Spinal cord (tissue), 4 donors: Measurements from ENCODE around the gene ZNF224. TPM values are rescaled to one million over a fixed set of nuclear protein-coding genes. Genes with fewer than 3 reads are reported as not detected.

Experiments
- polyA plus RNA-seq, 2 donors: library from polyadenylated mRNA; unstranded; fragments of 120-200 nt; gene quantifications; one replicate each; pipeline ENCODE4 v1.2.1, GENCODE V29; 2013; ENCODE audit not compliant: insufficient read length in 2 of 2
- small RNA-seq: library from RNA; depleted of rRNA; stranded (forward); fragments of <200 nt; gene quantifications from one replicate; pipeline ENCODE3, GENCODE V24; 2014; ENCODE audit warnings: low replicate concordance
- total RNA-seq, 2 donors: library from RNA; depleted of rRNA in 1 of 2; stranded (reverse); fragments of 120-200 nt in 1 of 2; fragments of >200 nt in 1 of 2; gene quantifications; one replicate each; pipeline versions ENCODE4 v1.2.3 to v1.2.4, GENCODE V29; 2013 to 2014

ZNF224 gene
- total and polyA plus RNA-seq, 4 donors, result 23.9 to 49.9 (median 31.4) TPM

Small RNAs within 50 kb of the gene (small RNA-seq; reads per million reads assigned to genes)
- not detected for gene RNU6-902P

Other genes starting within 250 kb of the ZNF224 start
- 10 to 100 TPM in 1 of 2 donors, 1 to 10 TPM in 1; 8.5 to 11.6 TPM for gene ZNF404, start 210.4 kb upstream of the ZNF224 start, total RNA-seq
- 10 to 100 TPM; 16.1 to 19.3 TPM for gene ZNF404, start 210.4 kb upstream of the ZNF224 start, polyA plus RNA-seq
- gene ZNF45, start 159.1 kb upstream of the ZNF224 start, total RNA-seq, result 10 to 100 TPM; 20.6 to 31.6 TPM
- 10 to 100 TPM; 18.1 to 22.1 TPM for gene ZNF45, start 159.1 kb upstream of the ZNF224 start, polyA plus RNA-seq
- gene ZNF221, start 143.1 kb upstream of the ZNF224 start, total RNA-seq, result 10 to 100 TPM; 18.2 to 18.3 TPM
- 1 to 10 TPM; 6.2 to 8.4 TPM for gene ZNF221, start 143.1 kb upstream of the ZNF224 start, polyA plus RNA-seq
- gene ZNF155, start 110.2 kb upstream of the ZNF224 start, total RNA-seq, result 10 to 100 TPM; 12.3 to 14.5 TPM
- 10 to 100 TPM; 10.2 to 15.0 TPM for gene ZNF155, start 110.2 kb upstream of the ZNF224 start, polyA plus RNA-seq
- 1 to 10 TPM; 6.3 to 7.8 TPM for gene ZNF230, start 91.4 kb upstream of the ZNF224 start, total RNA-seq
- 1 to 10 TPM; 4.9 to 5.3 TPM for gene ZNF230, start 91.4 kb upstream of the ZNF224 start, polyA plus RNA-seq
- gene ZNF222, start 69.0 kb upstream of the ZNF224 start, total RNA-seq, result 1 to 10 TPM; 9.4 to 9.9 TPM
- 1 to 10 TPM; 9.6 to 9.9 TPM for gene ZNF222, start 69.0 kb upstream of the ZNF224 start, polyA plus RNA-seq
- 10 to 100 TPM; 11.1 to 14.4 TPM for gene ZNF223, start 42.3 kb upstream of the ZNF224 start, total RNA-seq
- 10 to 100 TPM in 1 of 2 donors, 1 to 10 TPM in 1; 9.6 to 11.8 TPM for gene ZNF223, start 42.3 kb upstream of the ZNF224 start, polyA plus RNA-seq
- gene ZNF284, start 22.2 kb upstream of the ZNF224 start, total RNA-seq, result 1 to 10 TPM; 6.4 to 6.8 TPM
- 1 to 10 TPM; 4.6 to 6.4 TPM for gene ZNF284, start 22.2 kb upstream of the ZNF224 start, polyA plus RNA-seq
- 10 to 100 TPM; 12.1 to 13.4 TPM for gene ZNF225, start 19.0 kb downstream of the ZNF224 start, total RNA-seq
- 1 to 10 TPM; 6.5 to 8.2 TPM for gene ZNF225, start 19.0 kb downstream of the ZNF224 start, polyA plus RNA-seq
- 10 to 100 TPM; 14.6 to 20.4 TPM for gene ZNF234, start 47.2 kb downstream of the ZNF224 start, total RNA-seq
- gene ZNF234, start 47.2 kb downstream of the ZNF224 start, polyA plus RNA-seq, result 10 to 100 TPM; 12.7 to 15.5 TPM
- 10 to 100 TPM; 35.9 to 43.0 TPM for gene ZNF226, start 70.7 kb downstream of the ZNF224 start, total RNA-seq
- 10 to 100 TPM; 26.5 to 28.6 TPM for gene ZNF226, start 70.7 kb downstream of the ZNF224 start, polyA plus RNA-seq
- gene ZNF227, start 118.2 kb downstream of the ZNF224 start, total RNA-seq, result 10 to 100 TPM; 33.8 to 38.5 TPM
- gene ZNF227, start 118.2 kb downstream of the ZNF224 start, polyA plus RNA-seq, result 10 to 100 TPM; 23.8 to 27.3 TPM
- gene ZNF233, start 165.5 kb downstream of the ZNF224 start, total RNA-seq, result 1 to 10 TPM; 4.9 to 6.9 TPM
- 1 to 10 TPM; 6.4 to 7.3 TPM for gene ZNF233, start 165.5 kb downstream of the ZNF224 start, polyA plus RNA-seq
- 10 to 100 TPM; 14.9 to 16.0 TPM for gene ZNF235, start 210.7 kb downstream of the ZNF224 start, total RNA-seq
- 1 to 10 TPM; 7.5 to 9.3 TPM for gene ZNF235, start 210.7 kb downstream of the ZNF224 start, polyA plus RNA-seq